WTC11 (cell line): Measurements from ENCODE around the gene COL5A1.

ENCODE experiments used
- ATF1 ChIP-seq: sonication (generic); formaldehyde crosslinking; IDR thresholded peaks from 2 replicates; pipeline ENCODE4 v1.8.1; 2023; ENCODE audit warnings: mild to moderate bottlenecking, moderate library complexity, missing genetic modification reagents
- CTCF ChIP-seq: fragments of 200-600 bp; IDR thresholded peaks from 2 replicates; pipeline ENCODE4 v1.8.0; 2022; ENCODE audit warnings: antibody characterized with exemption
- FOXP1 ChIP-seq: sonication (generic); formaldehyde crosslinking; IDR thresholded peaks from 2 replicates; pipeline ENCODE4 v1.8.0; 2022; ENCODE audit warnings: missing genetic modification reagents, mild to moderate bottlenecking, moderate library complexity, borderline replicate concordance
- MAX ChIP-seq: sonication (generic); formaldehyde crosslinking; IDR thresholded peaks from 2 replicates; pipeline ENCODE4 v1.8.0; 2022; ENCODE audit warnings: mild to moderate bottlenecking, missing genetic modification reagents
- SMAD4 ChIP-seq: sonication (generic); formaldehyde crosslinking; IDR thresholded peaks from 2 replicates; pipeline ENCODE4 v1.8.0; 2022; ENCODE audit warnings: mild to moderate bottlenecking, missing genetic modification reagents
- ZBTB43 ChIP-seq: sonication (generic); formaldehyde crosslinking; IDR thresholded peaks from 2 replicates; pipeline ENCODE4 v1.8.1; 2023; ENCODE audit warnings: mild to moderate bottlenecking, missing genetic modification reagents

- no peak for TF ChIP-seq ATF1 (CRISPR knock-in tag)
- no peak for TF ChIP-seq MAX (CRISPR knock-in tag)
- TF ChIP-seq CTCF = no peak
- no peak for TF ChIP-seq SMAD4
- TF ChIP-seq FOXP1 (CRISPR knock-in tag) = no peak
- TF ChIP-seq ZBTB43 (CRISPR knock-in tag) = no peak
Observed at GRCh38 chr9:134707731-134708671, 66.4 kb downstream of the COL5A1 start.
